Cortex of kidney (tissue), 1 donor: ENCODE measurements around the gene TMEM225B.
"Not testable (repeated sequence)": the region's sequence is repeated elsewhere in the genome, so short reads cannot be mapped to it uniquely, and the experiment has no call there.

Source experiments
- DNase-seq: peaks from one replicate; lab custom pipeline; 2025; lab: John Stamatoyannopoulos, UW

The TMEM225B gene

GRCh38 chr7:99579956-99580777 is 17.9 kb upstream of the TMEM225B start:
- no peak for DNase-seq

GRCh38 chr7:99580778-99581332 is 17.2 kb upstream of the TMEM225B start:
- DNase-seq = not testable (repeated sequence)

GRCh38 chr7:99588868-99589267 is 9.2 kb upstream of the TMEM225B start:
- no peak for DNase-seq

DNA sequence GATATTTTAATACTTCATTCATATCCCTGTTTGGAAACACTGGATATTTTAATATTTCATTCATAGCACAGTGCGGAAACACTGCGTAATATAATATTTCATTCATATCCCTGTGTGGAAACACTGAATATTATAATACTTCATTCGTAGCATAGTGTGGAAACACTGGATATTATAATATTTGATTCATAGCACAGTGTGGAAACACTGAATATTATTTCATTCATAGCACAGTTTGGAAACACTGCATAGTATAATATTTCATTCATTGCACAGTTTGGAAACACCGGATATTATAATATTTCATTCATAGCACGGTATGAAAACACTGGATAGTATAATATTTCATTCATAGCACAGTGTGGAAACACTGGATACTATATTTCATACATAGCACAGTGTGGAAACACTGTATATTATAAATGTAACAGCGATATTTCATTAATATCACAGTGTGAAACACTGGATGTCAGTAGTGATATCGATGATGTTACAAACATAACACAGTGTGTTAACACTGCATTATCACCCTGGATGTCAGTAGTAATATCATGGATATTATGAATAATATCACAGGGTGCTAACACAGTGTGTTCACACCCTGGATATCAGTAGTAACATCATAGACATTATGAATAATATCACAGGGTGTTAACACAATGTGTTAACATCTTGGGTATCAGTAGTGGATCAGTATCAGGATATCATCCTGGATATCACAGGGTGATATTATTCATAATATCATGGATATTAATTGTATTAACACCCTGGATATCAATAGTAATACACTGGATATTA is 2.9 kb upstream of the TMEM225B start:
- no peak for DNase-seq

- DNase-seq = no peak
These were observed 1.6 kb upstream of the TMEM225B start for GRCh38 chr7:99596408-99596955.

- DNase-seq = no peak
These were observed 1.8 kb downstream of the TMEM225B start for GRCh38 chr7:99599836-99600235.

DNA sequence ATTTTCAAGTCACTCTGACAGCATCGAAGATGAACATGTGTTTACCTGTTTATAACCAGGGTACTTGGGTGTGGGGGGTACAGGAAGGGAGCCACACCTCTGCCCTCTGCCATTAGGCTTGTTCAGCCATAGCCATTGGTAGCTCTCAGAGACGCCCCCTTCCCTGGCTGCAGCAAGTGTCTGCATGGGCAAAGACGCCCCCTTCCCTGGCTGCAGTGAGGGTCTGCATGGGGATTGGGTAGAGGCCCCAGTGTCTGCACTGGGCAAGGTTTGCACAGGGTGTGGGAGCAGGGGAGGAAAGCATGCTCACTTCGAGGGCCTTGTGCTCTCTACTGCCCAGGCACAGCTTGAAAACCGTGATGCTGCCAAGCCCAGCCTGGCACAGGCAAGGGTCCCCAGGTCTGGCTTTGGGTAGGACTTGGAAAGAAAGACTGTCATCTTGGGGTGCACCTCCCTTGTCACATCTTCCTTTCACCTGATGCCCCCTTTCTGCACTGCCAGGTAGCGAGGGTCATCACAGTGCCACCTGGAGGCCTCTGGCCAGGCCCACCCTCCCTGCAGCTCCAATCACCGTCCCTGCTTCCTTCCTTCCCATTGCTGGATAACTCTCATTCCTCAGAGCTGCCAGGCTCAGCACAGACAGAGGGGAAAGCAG is 3.7 kb downstream of the TMEM225B start:
- DNase-seq = no peak

- no peak for DNase-seq
These were observed 7.5 kb downstream of the TMEM225B start for GRCh38 chr7:99605527-99605926.

- DNase-seq = no peak
These were observed 8.5 kb downstream of the TMEM225B start for GRCh38 chr7:99606531-99606930.

DNA sequence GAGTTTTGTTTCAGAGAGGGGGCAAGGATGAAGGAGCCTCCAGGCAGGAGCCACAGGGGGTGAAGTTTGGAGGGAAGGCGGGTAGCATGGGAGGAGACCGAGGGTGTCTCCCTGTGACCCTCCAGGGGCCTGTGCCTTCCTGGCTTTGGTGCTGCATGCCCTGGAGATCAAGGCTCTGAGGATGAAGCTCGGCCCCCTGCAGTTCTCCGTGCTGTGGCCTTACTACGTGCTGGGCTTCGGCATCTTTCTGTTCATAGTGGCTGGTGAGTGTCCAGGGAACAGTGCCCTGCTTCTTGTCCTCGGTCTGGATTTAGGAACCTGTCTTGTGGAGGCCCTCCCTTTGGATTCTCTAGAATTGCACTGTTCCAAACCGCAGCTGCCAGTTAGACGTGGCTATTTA is 9.5 kb downstream of the TMEM225B start:
- no peak for DNase-seq

GRCh38 chr7:99614495-99614894 is 16.4 kb downstream of the TMEM225B start:
- no peak for DNase-seq

GRCh38 chr7:99615989-99616358 is 17.9 kb downstream of the TMEM225B start:
- no peak for DNase-seq

- no peak for DNase-seq
These were observed 18.5 kb downstream of the TMEM225B start, which contains the start of gene ZSCAN25 for GRCh38 chr7:99616359-99617191. Gene ZSCAN25, plus strand, starts transcription at chr7:99616946. Its CDS starts 2,661 bp downstream, at chr7:99619607.

GRCh38 chr7:99617192-99617781 is 19.2 kb downstream of the TMEM225B start:
- DNase-seq = no peak

GRCh38 chr7:99618726-99619125 is 20.7 kb downstream of the TMEM225B start:
- DNase-seq = no peak

GRCh38 chr7:99619571-99620130 is 21.6 kb downstream of the TMEM225B start:
- DNase-seq = no peak

DNA sequence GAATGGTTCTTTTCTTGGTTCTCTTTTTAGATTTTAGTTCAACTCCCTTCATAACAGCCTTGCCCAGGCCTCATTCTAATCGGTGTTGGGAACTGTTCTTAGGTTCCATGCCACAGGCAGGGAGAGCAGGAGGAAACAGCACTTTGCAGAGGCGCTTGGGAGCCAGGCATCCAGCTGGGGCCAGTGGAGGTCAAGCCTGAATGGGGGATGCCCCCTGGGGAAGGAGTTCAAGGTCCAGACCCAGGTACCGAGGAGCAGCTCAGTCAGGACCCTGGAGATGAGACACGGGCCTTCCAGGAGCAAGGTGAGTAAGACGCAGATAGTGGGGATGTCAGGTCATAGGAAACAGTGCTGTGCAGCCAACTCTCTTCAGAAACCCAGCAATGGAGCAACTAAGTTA is 23.2 kb downstream of the TMEM225B start:
- DNase-seq = no peak

- DNase-seq = no peak
These were observed 24.5 kb downstream of the TMEM225B start for GRCh38 chr7:99622596-99622995.

GRCh38 chr7:99623091-99623693 is 25.1 kb downstream of the TMEM225B start:
- no peak for DNase-seq
